D721Med (cell line): Measurements from ENCODE around the gene COPB2.
"Not testable (repeated sequence)": the region's sequence is repeated elsewhere in the genome, so short reads cannot be mapped to it uniquely, and the experiment has no call there.

Experiments used
- DNase-seq: peaks from one replicate; pipeline ENCODE4 v3.0.0; 2011; ENCODE audit warnings: low spot score; ENCODE audit not compliant: insufficient read length
- FAIRE-seq: peaks from 2 replicates; lab custom pipeline; 2011; peaks lifted over from hg19 to GRCh38; lab: Jason Lieb, UNC
- CTCF ChIP-seq: IDR thresholded peaks from 2 replicates; pipeline ENCODE4 v1.5.1; 2012; ENCODE audit warnings: mild to moderate bottlenecking, control low read depth; ENCODE audit not compliant: insufficient read depth; ENCODE audit errors: missing control alignments

Gene COPB2

GRCh38 chr3:139396707-139397106 is 7.3 kb upstream of the COPB2 start:
- TF ChIP-seq CTCF: no peak
- no peak for DNase-seq
- no peak for FAIRE-seq

- FAIRE-seq: no peak
- TF ChIP-seq CTCF: no peak
- DNase-seq: no peak
Observed at GRCh38 chr3:139394116-139394515, 4.7 kb upstream of the COPB2 start.

DNA sequence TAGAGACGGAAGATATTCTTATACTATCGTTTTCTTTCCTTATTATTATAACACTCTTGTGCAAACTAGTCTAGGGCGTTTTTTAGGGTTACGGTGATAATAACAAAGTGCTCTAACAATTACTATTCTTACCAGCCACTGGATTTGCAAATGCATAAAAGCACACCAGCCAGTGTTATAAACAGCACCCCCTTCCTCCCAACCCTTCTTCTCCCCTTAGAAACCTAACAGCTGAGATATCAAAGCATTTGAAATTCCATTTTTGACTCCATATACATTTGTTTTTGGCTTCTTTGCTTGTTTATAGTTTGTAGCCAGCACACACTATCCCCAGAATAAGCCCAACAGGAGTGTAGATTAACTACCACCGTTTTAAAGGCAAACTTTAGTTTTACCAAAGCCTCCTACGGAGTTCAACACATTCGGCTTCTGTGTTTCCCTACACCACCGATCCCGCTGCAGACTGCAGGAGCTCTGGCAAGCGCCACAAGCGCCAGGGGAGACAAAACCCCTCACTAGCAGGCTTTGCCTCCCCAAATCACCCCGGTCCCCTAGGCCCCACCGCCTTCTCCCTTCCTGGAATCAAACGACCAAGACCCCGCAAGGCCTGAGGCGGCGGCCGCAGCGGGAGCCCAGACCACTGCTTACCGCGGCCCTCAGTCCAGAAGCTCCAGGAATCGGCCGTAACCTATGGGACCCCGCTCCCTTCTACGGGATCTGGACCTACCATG is 461 bp downstream of the COPB2 start:
- no peak for FAIRE-seq
- DNase-seq: no peak
- no peak for TF ChIP-seq CTCF

GRCh38 chr3:139388077-139388476 is 1.4 kb downstream of the COPB2 start:
- DNase-seq (no peak), FAIRE-seq (no peak)
- TF ChIP-seq CTCF: no peak

DNA sequence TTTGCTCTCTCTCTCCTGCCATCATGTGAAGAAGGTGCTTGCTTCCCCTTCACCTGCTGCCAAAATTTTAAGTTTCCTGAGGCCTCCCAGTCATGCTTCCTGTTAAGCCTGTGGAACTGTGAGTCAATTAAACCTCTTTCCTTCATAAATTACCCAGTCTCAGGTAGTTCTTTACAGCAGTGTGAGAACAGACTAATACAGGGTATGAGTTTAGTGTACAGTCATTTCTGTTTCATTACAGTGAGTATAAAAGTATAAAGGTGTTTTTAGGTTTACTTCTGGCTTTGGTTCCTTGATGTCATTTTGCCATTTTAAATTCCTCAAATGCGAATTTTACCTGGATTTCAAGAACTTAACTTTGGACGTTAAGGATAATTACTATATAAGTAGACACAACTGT is 7.2 kb downstream of the COPB2 start:
- DNase-seq, FAIRE-seq: not testable (repeated sequence)

GRCh38 chr3:139380575-139380974 is 8.9 kb downstream of the COPB2 start:
- DNase-seq: no peak
- TF ChIP-seq CTCF: no peak
- FAIRE-seq: no peak

DNA sequence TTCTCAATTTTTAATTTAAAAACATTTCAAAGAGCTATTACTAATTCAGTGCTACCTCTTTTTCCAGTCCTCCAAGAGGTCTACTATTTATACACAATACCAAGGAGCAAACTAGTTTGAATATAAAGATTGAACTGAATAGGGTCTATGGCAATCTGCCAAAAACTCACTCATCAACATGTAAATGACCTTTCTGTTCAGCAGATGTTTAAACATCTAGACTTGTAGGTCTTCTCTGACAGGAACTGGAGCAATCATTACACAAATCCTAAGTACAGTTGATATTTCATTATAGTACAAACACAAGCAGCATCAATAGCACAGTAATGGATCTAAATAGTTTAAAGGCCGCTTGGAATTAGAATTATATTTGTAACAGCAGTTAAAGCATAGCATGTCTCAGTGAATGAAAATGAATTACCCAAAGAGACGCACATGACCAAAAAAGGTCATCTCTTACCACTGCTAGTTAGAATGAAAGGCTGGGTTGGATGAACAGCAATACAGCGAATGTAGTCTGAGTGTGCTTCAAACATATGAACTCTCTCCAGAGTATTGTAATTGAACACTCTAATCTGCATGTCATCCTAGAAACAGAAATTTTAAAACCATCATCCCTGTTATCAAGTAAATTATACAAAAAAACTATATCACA is 10.7 kb downstream of the COPB2 start:
- no peak for TF ChIP-seq CTCF
- DNase-seq (no peak), FAIRE-seq (peak; percentile 6)
